ENCODE data around the gene KIF16B. TPM values are rescaled to one million over a fixed set of nuclear protein-coding genes. Genes with fewer than 3 reads are reported as not detected.

Gene KIF16B
- total and polyA plus RNA-seq, 2 of the 8 experiments (the other 6 are each of a cell fraction or from before 2014, with no cell fraction given), result 3.0 to 9.2 TPM

- TF ChIP-seq SRF (IDR thresholded peaks at IDR 0.05; ENCODE audit: low read depth, low read length) (no peak), BCL11A (IDR thresholded peaks at IDR 0.05; ENCODE audit: low read depth in 2 of 2, low read length in 2 of 2) (no peak), ASH2L (IDR thresholded peaks at IDR 0.05; ENCODE audit: low read length) (no peak), KDM1A (IDR thresholded peaks at IDR 0.05; ENCODE audit: borderline replicate concordance, low read length) (no peak), BACH1 (IDR thresholded peaks at IDR 0.05; ENCODE audit: low read length) (no peak), SIN3A (conservative IDR thresholded peaks at IDR 0.05 in 1 of 2, IDR thresholded peaks at IDR 0.05 in 1 of 2; ENCODE audit: low read depth in 1 of 2, low read length in 2 of 2) (no peak), GABPA (IDR thresholded peaks at IDR 0.05; ENCODE audit: borderline replicate concordance, insufficient read depth, low read length) (no peak), HDAC6 (IDR thresholded peaks at IDR 0.05; ENCODE audit: low read depth, low read length) (no peak)
Measured at GRCh38 chr20:16441546-16442164, 131.6 kb downstream of the KIF16B start (continued).

Data from H1 (cell line).